Loucy (cell line): ENCODE measurements around the gene TENM4.

Experiments
- H2AFZ ChIP-seq: fragments of 200-600 bp; sonication (generic); 2 replicates; pipeline ENCODE4 v1.6.0; 2016; ENCODE audit warnings: antibody characterized with exemption, mild to moderate bottlenecking, low read length, moderate library complexity
- H3F3A ChIP-seq: fragments of 200-600 bp; 2 replicates; pipeline ENCODE4 v1.6.0; 2016; ENCODE audit warnings: antibody characterized with exemption, low read depth, mild to moderate bottlenecking
- H3K27me3 ChIP-seq: fragments of 200-600 bp; sonication (generic); 2 replicates; pipeline ENCODE4 v1.6.1; 2014; ENCODE audit warnings: low read length, mild to moderate bottlenecking; ENCODE audit not compliant: insufficient read depth, poor library complexity, severe bottlenecking
- H3K36me3 ChIP-seq: fragments of 200-600 bp; sonication (generic); 2 replicates; pipeline ENCODE4 v1.6.1; 2016; ENCODE audit warnings: low read length; ENCODE audit not compliant: insufficient read depth
- H3K4me1 ChIP-seq: fragments of 200-600 bp; sonication (generic); 2 replicates; pipeline ENCODE4 v1.5.1; 2014; ENCODE audit warnings: low read length, mild to moderate bottlenecking; ENCODE audit not compliant: insufficient read depth, poor library complexity, severe bottlenecking
- H3K4me2 ChIP-seq: fragments of 200-600 bp; sonication (generic); 2 replicates; pipeline ENCODE4 v1.6.0; 2014; ENCODE audit warnings: antibody characterized with exemption, low read length, low read depth, mild to moderate bottlenecking; ENCODE audit not compliant: poor library complexity, severe bottlenecking
- H3K4me3 ChIP-seq: fragments of 200-600 bp; sonication (generic); 2 replicates; pipeline ENCODE4 v1.5.1; 2014; ENCODE audit warnings: low read length, mild to moderate bottlenecking, mixed read lengths; ENCODE audit not compliant: poor library complexity, severe bottlenecking
- H3K79me2 ChIP-seq: fragments of 200-600 bp; sonication (generic); 2 replicates; pipeline ENCODE4 v1.6.1; 2014; ENCODE audit warnings: low read length; ENCODE audit not compliant: insufficient read depth
- H3K9ac ChIP-seq: fragments of 200-600 bp; sonication (generic); 2 replicates; pipeline ENCODE4 v1.6.0; 2014; ENCODE audit warnings: mild to moderate bottlenecking, low read depth, low read length, moderate library complexity; ENCODE audit not compliant: poor library complexity, severe bottlenecking
- H3K9me2 ChIP-seq: fragments of 200-600 bp; sonication (generic); replicated peaks from 2 replicates; pipeline ENCODE4 v1.6.1; 2016; ENCODE audit warnings: low read depth, low read length, mixed read lengths
- H3K9me3 ChIP-seq: fragments of 200-600 bp; sonication (generic); 2 replicates; pipeline ENCODE4 v1.6.1; 2014; ENCODE audit warnings: mild to moderate bottlenecking, antibody characterized with exemption, low read length, low read depth; ENCODE audit not compliant: insufficient read depth
- H4K20me1 ChIP-seq: fragments of 200-600 bp; sonication (generic); 2 replicates; pipeline ENCODE4 v1.6.0; 2014; ENCODE audit warnings: antibody characterized with exemption, low read length, mild to moderate bottlenecking; ENCODE audit not compliant: insufficient read depth, poor library complexity, severe bottlenecking
- EZH2phosphoT487 ChIP-seq: fragments of 200-600 bp; IDR thresholded peaks from 2 replicates; pipeline ENCODE4 v1.6.1; 2018; ENCODE audit warnings: antibody characterized with exemption, mild to moderate bottlenecking, moderate library complexity, borderline replicate concordance
- TF ChIP-seq, protein P1 (sequence below): fragments of 200-600 bp; sonication (generic); conservative IDR thresholded peaks from 2 replicates; pipeline ENCODE4 v1.5.1; 2014; ENCODE audit warnings: mild to moderate bottlenecking, antibody characterized with exemption, low read length

Gene TENM4

DNA sequence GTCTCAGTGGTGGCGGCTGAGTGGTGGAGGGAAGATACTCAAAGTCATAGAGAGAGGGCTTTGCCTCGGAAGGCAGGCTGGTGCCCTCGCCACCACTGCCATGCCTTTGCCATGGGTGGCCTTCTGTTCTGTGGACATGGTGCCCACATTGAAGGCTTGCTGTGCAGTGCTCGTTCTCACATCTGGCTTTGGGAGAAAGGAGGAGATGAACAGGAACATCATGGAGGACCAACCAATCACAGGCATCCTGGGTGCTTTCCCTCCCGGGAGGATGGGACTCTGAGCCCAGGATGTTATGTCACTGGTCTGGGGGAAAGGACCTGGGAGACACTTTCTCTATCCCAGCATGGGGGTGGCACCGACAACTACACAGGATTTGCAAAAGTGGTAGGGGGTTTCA lies 783.8 kb downstream of the TENM4 start:
- Histone ChIP-seq H3K9ac (no peak overlapping the region), H4K20me1 (no peaks in the 10 kb centered on the region), H3K9me2 (no peaks in the 10 kb centered on the region), H3K36me3 (no peaks in the 10 kb centered on the region), H3K4me1 (no peaks in the 10 kb centered on the region), H3F3A (no peaks in the 10 kb centered on the region), H2AFZ (no peak overlapping the region), H3K27me3 (no peaks in the 10 kb centered on the region), H3K9me3 (no peaks in the 10 kb centered on the region), H3K4me2 (no peak overlapping the region), H3K4me3 (no peak overlapping the region), H3K79me2 (no peaks in the 10 kb centered on the region)
- no peak for TF ChIP-seq EZH2phosphoT487

DNA sequence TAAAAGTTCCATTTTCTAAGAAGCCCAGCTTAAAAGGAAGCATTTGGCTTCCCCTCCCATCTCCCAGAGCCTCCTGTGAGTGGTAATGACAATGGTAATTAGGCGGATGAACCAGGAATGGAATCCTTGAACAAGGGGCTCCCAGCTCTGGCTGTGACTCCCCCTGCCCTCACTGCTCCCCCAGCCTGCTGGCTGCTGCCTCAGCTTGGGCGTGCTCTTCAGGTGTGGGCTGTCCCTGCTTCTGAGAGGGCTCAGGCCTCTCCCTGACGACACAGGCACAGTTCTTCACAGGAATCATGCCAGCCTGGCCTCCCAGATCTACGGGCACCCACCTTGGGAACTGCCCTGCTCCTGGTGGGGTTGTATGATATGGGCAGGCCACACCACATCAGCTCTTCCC lies 784.5 kb downstream of the TENM4 start:
- Histone ChIP-seq H3K79me2 (no peaks in the 10 kb centered on the region), H4K20me1 (no peaks in the 10 kb centered on the region), H3K9ac (no peak overlapping the region), H3K9me2 (no peaks in the 10 kb centered on the region), H3K4me3 (no peak overlapping the region), H2AFZ (no peak overlapping the region), H3K27me3 (no peaks in the 10 kb centered on the region), H3K9me3 (no peaks in the 10 kb centered on the region), H3K4me2 (no peak overlapping the region), H3F3A (no peaks in the 10 kb centered on the region), H3K36me3 (no peaks in the 10 kb centered on the region), H3K4me1 (no peaks in the 10 kb centered on the region)
- TF ChIP-seq, protein P1, sequence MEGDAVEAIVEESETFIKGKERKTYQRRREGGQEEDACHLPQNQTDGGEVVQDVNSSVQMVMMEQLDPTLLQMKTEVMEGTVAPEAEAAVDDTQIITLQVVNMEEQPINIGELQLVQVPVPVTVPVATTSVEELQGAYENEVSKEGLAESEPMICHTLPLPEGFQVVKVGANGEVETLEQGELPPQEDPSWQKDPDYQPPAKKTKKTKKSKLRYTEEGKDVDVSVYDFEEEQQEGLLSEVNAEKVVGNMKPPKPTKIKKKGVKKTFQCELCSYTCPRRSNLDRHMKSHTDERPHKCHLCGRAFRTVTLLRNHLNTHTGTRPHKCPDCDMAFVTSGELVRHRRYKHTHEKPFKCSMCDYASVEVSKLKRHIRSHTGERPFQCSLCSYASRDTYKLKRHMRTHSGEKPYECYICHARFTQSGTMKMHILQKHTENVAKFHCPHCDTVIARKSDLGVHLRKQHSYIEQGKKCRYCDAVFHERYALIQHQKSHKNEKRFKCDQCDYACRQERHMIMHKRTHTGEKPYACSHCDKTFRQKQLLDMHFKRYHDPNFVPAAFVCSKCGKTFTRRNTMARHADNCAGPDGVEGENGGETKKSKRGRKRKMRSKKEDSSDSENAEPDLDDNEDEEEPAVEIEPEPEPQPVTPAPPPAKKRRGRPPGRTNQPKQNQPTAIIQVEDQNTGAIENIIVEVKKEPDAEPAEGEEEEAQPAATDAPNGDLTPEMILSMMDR = no peak
- TF ChIP-seq EZH2phosphoT487 = no peak

DNA sequence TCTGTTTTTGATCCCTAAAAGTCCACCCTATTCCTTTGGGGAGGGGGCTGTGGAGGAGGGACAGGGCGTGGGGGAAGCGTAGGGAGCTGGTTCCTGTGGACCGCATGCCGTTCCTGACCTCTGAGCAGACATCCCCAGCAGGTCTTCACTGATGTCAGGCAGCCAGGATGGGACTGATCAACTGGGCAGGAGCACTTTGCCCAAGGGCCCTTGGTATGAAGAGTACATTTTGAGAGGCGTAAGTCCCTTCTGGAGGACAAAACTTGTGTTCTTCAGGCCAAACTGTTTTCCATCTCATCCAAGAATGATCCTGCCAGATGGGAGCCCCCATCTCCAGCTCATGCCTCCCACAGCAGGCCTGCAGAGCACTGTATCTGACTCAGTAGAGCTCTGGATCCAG lies 785.3 kb downstream of the TENM4 start:
- Histone ChIP-seq H3K4me3 (no peak overlapping the region), H3K4me1 (no peaks in the 10 kb centered on the region), H3F3A (no peaks in the 10 kb centered on the region), H4K20me1 (no peaks in the 10 kb centered on the region), H3K36me3 (no peaks in the 10 kb centered on the region), H3K79me2 (no peaks in the 10 kb centered on the region), H3K9ac (no peak overlapping the region), H3K9me3 (no peaks in the 10 kb centered on the region), H2AFZ (no peak overlapping the region), H3K4me2 (no peak overlapping the region), H3K9me2 (no peaks in the 10 kb centered on the region), H3K27me3 (no peaks in the 10 kb centered on the region)
- TF ChIP-seq EZH2phosphoT487 = no peak
- TF ChIP-seq, protein P1 = no peak

DNA sequence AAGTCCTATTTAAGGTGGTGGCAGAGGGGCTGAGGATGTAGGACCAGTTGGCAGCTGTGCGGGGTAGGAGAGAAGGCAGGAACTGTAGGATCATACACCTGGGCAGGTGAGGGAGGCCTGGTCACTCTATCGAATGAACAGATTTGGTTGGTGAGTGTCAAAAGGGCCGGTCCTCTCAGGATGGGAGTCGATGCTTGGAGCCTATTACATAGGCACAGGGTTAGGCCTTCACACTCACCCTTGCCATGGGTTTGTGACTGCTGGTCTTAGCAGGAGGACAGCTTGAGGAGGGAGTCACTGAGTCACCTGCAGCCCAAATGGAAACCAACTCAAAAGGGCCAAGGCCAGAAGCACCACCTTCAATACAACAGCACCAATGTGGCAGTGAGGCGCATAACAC lies 786.0 kb downstream of the TENM4 start:
- Histone ChIP-seq H3K4me1 (no peaks in the 10 kb centered on the region), H3K79me2 (no peaks in the 10 kb centered on the region), H3K36me3 (no peaks in the 10 kb centered on the region)

More for the DNA sequence above, 786.0 kb downstream of the TENM4 start:
- Histone ChIP-seq H3K4me3 (no peak overlapping the region), H2AFZ (no peak overlapping the region), H3K9ac (no peak overlapping the region), H4K20me1 (no peaks in the 10 kb centered on the region), H3K27me3 (no peaks in the 10 kb centered on the region), H3K9me3 (no peaks in the 10 kb centered on the region), H3F3A (no peaks in the 10 kb centered on the region), H3K9me2 (no peaks in the 10 kb centered on the region), H3K4me2 (no peak overlapping the region)
- TF ChIP-seq EZH2phosphoT487 = no peak
- TF ChIP-seq, protein P1 = no peak
